ENCODE measurements around the gene RFC2.

GRCh38 chr7:74291535-74291934, 37.3 kb upstream of the RFC2 start:
- TF ChIP-seq, protein P1, sequence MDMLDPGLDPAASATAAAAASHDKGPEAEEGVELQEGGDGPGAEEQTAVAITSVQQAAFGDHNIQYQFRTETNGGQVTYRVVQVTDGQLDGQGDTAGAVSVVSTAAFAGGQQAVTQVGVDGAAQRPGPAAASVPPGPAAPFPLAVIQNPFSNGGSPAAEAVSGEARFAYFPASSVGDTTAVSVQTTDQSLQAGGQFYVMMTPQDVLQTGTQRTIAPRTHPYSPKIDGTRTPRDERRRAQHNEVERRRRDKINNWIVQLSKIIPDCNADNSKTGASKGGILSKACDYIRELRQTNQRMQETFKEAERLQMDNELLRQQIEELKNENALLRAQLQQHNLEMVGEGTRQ (IDR thresholded peaks at IDR 0.05; ENCODE audit: borderline replicate concordance, low read depth, low read length), result no peak
- TF ChIP-seq RFX5 (IDR thresholded peaks at IDR 0.05; ENCODE audit: low read length) (no peak), GABPA (IDR thresholded peaks at IDR 0.05; ENCODE audit: low read depth) (no peak), TAF1 (IDR thresholded peaks at IDR 0.05; ENCODE audit: borderline replicate concordance, low read depth, low read length) (no peak), EZH2phosphoT487 (IDR thresholded peaks at IDR 0.05; ENCODE audit: borderline replicate concordance, low read depth) (no peak)
- TF ChIP-seq, protein P2, sequence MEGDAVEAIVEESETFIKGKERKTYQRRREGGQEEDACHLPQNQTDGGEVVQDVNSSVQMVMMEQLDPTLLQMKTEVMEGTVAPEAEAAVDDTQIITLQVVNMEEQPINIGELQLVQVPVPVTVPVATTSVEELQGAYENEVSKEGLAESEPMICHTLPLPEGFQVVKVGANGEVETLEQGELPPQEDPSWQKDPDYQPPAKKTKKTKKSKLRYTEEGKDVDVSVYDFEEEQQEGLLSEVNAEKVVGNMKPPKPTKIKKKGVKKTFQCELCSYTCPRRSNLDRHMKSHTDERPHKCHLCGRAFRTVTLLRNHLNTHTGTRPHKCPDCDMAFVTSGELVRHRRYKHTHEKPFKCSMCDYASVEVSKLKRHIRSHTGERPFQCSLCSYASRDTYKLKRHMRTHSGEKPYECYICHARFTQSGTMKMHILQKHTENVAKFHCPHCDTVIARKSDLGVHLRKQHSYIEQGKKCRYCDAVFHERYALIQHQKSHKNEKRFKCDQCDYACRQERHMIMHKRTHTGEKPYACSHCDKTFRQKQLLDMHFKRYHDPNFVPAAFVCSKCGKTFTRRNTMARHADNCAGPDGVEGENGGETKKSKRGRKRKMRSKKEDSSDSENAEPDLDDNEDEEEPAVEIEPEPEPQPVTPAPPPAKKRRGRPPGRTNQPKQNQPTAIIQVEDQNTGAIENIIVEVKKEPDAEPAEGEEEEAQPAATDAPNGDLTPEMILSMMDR (IDR thresholded peaks at IDR 0.05), result no peak
